OCI-LY7 (cell line): Measurements from ENCODE around the gene SEMA3C.

Experiments used
- CTCF ChIP-seq: fragments of 200-600 bp; sonication (generic); conservative IDR thresholded peaks from 2 replicates; pipeline ENCODE4 v1.5.1; 2014; ENCODE audit warnings: mild to moderate bottlenecking, antibody characterized with exemption, low read length, moderate library complexity, mixed read lengths
- EZH2phosphoT487 ChIP-seq: fragments of 200-600 bp; sonication (generic); IDR thresholded peaks from 2 replicates; pipeline ENCODE4 v1.6.1; 2018; ENCODE audit warnings: low read depth, borderline replicate concordance, mild to moderate bottlenecking, mixed run types, antibody characterized with exemption, low read length, moderate library complexity, mixed read lengths

- TF ChIP-seq CTCF (no peak), EZH2phosphoT487 (no peak)
Measured at GRCh38 chr7:80858141-80858903, 60.5 kb downstream of the SEMA3C start.
